GM18499 (cell line): Measurements from ENCODE around the gene MASP2.
"Not testable (repeated sequence)": the region's sequence is repeated elsewhere in the genome, so short reads cannot be mapped to it uniquely, and the experiment has no call there.

Experiments used
- ATAC-seq: cut with Tn5 transposase; IDR thresholded peaks from one replicate; pipeline ENCODE4 v1.9.1; 2021; ENCODE audit warnings: moderate number of reproducible peaks; ENCODE audit not compliant: insufficient read depth, unreplicated experiment

The MASP2 gene

DNA sequence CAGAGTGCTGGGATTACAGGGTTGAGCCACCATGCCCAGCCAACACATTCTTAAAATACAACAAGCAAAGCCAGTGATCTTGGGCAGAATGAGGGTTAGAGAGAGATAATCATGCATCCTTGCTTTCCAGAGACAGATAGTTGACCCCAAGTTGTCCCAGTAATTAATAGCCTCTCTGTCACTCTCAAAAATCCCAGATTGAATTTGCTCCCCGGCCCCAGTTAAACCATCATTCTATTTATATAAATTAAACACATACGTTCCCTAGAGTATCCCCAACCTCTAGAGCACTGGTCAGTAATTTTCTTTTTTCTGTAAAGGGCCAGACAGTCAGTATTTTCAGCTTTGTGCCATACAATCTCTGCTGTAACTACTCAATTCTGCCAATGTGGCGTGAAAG lies 50.9 kb downstream of the MASP2 start:
- no peak for ATAC-seq

DNA sequence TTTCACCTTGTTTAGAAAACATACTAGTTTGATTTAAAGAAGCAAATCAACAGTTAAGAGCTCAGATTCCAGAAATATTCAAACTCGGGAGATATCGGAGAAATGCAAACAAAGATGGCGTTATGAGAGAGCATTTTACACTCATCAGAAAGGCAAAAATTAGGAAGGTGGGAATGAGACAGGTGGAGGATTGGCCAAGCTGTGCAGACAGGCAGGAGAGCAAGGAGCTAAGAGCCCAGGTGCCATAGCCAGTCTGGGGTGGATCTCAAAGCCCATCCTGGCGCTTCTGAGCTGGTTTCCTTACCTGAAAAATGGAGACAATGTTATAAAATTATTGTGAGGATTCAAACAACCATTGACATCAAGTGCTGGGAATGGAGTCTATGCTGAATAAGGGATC lies 54.2 kb downstream of the MASP2 start:
- no peak for ATAC-seq

- ATAC-seq = not testable (repeated sequence)
These were observed 55.0 kb downstream of the MASP2 start for GRCh38 chr1:10992004-10992403.

DNA sequence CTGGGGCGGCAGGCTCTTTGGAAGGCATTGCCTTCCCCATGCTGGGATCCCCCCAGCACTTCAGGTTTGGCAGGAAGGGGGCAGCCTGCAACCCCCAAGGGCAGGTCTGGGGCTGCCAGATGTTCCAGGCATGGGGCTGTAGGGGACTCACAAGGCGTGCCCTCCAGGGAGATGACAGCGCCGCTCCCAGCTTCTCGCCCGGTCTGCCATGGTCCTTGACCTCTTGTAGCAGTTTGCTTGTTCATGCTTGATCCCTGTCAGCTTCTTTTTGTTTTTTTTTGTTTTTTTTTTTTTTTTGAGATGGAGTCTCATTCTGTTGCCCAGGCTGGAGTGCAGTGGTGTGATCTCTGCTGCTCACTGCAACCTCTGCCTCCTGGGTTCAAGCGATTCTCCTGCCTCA lies 56.2 kb downstream of the MASP2 start:
- ATAC-seq = no peak

DNA sequence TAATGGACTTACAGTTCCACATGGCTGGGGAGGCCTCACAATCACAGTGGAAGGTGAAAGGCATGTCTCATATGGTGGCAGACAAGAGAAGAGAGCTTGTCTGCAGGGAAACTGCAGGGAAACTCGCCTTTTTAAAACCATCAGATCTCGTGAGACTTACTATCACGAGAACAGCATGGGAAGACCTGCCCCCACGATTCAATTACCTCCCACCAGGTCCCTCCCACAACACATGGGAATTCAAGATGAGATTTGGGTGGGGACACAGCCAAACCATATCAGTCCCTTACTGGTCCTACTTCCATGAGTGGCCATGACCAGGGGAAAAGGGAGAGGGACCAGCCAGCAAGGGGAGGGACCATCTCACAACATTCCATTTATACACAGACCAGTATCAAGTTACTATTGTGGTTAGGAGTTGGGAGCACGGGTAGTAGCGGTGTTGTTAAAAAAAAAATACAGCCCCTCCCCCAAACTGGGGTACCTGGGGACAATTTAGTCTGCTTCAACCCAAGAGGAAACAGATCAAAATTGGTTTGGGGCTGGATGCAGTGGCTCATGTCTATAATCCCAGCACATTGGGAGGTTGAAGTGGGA lies 57.0 kb downstream of the MASP2 start:
- ATAC-seq = not testable (repeated sequence)

- ATAC-seq = no peak
These were observed 57.9 kb downstream of the MASP2 start for GRCh38 chr1:10989095-10989494.

GRCh38 chr1:10987840-10988417 lies 59.1 kb downstream of the MASP2 start:
- ATAC-seq = no peak

DNA sequence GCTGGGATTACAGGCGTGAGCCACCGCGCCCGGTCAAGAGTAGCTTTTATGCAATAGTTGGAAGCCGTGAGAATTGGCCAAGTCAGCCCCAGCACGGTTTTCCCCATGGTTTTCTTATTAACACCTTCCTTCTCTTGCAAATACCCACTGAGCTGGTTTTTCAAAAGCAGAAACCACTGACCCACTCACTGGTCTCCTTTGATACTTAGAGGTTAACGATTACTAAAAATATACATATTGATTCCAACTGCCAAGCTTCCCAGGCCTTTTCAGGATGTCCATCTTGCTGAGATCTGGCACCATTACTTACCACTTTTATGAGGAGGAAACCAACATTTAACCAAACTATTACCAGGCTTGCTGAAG lies 60.5 kb downstream of the MASP2 start:
- ATAC-seq = no peak

DNA sequence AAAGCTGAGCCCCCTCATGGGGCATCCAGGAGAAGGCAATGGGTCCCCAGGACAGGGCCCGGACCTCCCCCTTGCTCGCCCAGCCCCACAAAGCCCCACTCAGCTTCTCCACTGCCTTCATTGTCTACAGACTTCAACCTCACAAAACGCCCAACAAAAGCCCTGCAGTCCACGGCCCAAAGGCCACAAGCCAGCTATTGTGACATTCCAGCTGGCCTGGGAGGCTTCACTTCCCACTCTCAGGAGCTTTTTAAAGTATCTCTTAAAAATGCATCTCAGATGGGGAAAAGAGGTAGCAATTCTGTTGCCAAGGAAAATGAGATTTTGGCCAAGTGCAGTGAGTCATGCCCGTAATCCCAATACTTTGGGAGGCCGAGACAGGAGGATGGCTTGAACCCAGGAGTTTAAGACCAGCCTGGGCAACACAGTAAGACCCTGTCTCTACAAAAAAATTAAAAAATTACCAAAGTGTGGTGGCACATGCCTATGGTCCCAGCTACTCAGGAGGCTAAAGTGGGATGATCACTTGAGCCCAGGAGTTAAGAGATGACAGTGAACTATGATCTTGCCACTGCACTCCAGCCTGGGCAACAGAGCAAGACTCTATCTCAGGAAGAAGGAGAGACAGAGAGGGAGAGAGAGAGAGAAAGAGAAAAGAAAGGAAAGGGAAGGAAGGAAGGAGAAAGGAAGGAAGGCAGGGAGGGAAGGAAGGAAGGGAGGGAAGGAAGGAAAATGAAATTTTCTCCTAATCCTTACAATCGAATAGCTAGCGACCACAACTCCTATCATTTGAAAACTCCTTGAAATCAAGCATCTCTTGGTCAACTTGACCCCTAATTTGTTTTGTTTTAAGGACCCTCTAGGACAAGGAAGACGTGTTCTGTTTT lies 66.0 kb downstream of the MASP2 start:
- no peak for ATAC-seq

DNA sequence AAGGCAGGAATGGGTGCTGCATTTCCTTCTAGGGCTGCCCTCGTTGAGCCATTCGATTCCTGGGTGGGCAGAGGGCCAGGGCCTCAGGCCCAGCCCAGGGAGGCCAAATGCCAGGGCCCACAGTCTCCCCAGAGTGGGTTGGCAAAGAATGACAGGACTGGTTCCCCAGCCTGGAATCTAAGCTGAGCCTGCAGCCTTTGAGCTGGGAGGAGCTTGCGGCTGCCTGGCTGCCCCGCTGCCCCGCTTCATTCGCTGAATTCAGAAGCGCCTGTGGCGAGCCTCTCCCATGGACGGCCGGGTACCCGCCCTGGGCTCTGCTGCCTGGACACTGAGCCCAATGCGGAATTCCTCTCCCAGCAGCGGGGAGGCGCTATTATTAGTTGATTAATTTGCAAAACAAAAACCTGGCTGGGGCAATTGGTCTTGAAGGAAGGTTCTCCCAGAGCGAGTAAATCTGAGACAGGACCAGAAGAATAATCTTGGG lies 66.9 kb downstream of the MASP2 start:
- ATAC-seq = no peak

GRCh38 chr1:10979483-10979920 lies 67.5 kb downstream of the MASP2 start:
- ATAC-seq = no peak

- ATAC-seq = no peak
These were observed 68.3 kb downstream of the MASP2 start for GRCh38 chr1:10978719-10979118.
